ENCODE results near the gene FLT1. TPM values are rescaled to one million over a fixed set of nuclear protein-coding genes. Genes with fewer than 3 reads are reported as not detected.

Gene FLT1
- total RNA-seq, 1 experiment from 2014 or later = not detected

DNA sequence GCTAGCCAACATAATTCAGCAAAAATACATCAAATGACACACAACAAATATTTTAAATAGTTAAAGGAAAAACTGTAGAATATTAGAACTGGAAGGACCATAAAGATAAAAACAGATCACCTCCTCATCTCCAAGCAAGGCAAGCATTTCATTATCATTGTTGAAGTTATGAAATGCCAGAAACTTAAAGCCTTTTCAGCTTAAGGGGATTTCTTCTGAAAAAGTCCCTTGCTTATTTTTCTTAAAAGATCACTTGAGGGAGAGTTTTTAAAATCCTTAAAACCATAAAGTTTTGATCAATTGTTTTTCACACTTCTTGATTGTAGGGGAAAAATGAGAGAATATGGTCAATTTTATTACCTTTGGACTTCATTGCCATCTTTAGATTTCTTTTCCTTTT is 37.4 kb downstream of the FLT1 start:
- no peaks in the 10 kb centered on the region for H3K4me1 ChIP-seq (replicated peaks; ENCODE audit: insufficient read depth)
- POLR2A ChIA-PET (ENCODE audit: unreplicated experiment) = no interaction called here
- CTCF ChIA-PET = no interaction called here
- no peaks in the 10 kb centered on the region for H3K79me2 ChIP-seq (ENCODE audit: low read depth)
- peaks cover 55% of the 10 kb centered on the region for H3K27me3 ChIP-seq (ENCODE audit: insufficient read depth, low read depth)
- no peak overlapping the region for H3K4me3 ChIP-seq
- no peak overlapping the region for H2AFZ ChIP-seq
- DNase-seq = no peak
- H3K9me2 ChIP-seq (ENCODE audit: insufficient read depth) = no peaks in the 10 kb centered on the region
- H3K4me2 ChIP-seq = no peak overlapping the region
- BruUV-seq (replicated peaks) = no TSS peak
- H3F3A ChIP-seq (ENCODE audit: insufficient read depth, low read depth) = no peaks in the 10 kb centered on the region
- TF ChIP-seq EZH2 (IDR thresholded peaks at IDR 0.05; ENCODE audit: low read depth) = no peak
- no peak for TF ChIP-seq CTCF (conservative IDR thresholded peaks at IDR 0.05)
- no peaks in the 10 kb centered on the region for H4K20me1 ChIP-seq (ENCODE audit: insufficient read depth)
- no peak overlapping the region for H3K27ac ChIP-seq
- intact Hi-C loops (cut with micrococcal nuclease; ENCODE audit: unreplicated experiment) = no loop called here
- H3K36me3 ChIP-seq (ENCODE audit: low read depth) = no peaks in the 10 kb centered on the region
- no peaks in the 10 kb centered on the region for H3K9me3 ChIP-seq (ENCODE audit: insufficient read depth, low read depth)

DNA sequence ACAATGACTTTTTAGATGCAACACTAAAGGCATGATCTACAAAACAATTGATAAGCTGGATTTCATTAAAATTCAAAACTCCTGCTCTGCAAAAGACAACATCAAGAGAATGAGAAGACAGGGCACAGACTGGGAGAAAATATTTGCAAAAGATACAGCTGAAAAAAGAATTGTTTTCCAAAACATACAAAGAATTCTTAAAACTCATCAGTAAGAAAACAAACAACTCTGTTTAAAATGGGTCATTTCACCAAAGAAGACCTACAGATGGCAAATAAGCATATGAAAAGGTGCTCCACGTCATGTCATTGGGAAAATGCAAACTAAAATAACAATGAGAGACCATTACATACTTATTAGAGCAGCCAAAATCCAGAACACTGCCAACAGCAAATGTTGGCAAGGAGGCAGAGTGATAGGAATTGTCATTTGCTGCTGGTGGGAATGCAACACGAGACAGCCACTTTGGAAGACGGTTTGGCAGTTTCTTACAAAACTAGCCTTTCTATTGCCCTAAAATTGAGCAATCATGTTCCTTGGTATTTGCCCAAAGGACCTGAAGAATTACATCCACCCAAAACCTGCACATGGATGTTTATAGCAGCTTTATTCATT is 39.2 kb downstream of the FLT1 start:
- H3K4me3 ChIP-seq = no peak overlapping the region
- no peaks in the 10 kb centered on the region for H3F3A ChIP-seq (ENCODE audit: insufficient read depth, low read depth)
- H3K36me3 ChIP-seq (ENCODE audit: low read depth) = no peaks in the 10 kb centered on the region
- DNase-seq = no peak
- TF ChIP-seq EZH2 (IDR thresholded peaks at IDR 0.05; ENCODE audit: low read depth) (no peak), CTCF (conservative IDR thresholded peaks at IDR 0.05) (no peak)
- no peak overlapping the region for H3K27ac ChIP-seq
- no peaks in the 10 kb centered on the region for H3K9me2 ChIP-seq (ENCODE audit: insufficient read depth)
- H3K4me2 ChIP-seq = no peak overlapping the region
- H3K79me2 ChIP-seq (ENCODE audit: low read depth) = no peaks in the 10 kb centered on the region
- no peak overlapping the region for H2AFZ ChIP-seq
- H4K20me1 ChIP-seq (ENCODE audit: insufficient read depth) = no peaks in the 10 kb centered on the region
- ChIA-PET POLR2A (ENCODE audit: unreplicated experiment) (no interaction called here), CTCF (interaction anchor here (0.6 kb wide), 1 partner anchor 807 kb away, joined by 3 read pairs; no protein-coding TSS in a partner anchor)
- no TSS peak for BruUV-seq (replicated peaks)
- intact Hi-C loops (cut with micrococcal nuclease; ENCODE audit: unreplicated experiment) = no loop called here
- no peaks in the 10 kb centered on the region for H3K9me3 ChIP-seq (ENCODE audit: insufficient read depth, low read depth)
- peaks cover 54% of the 10 kb centered on the region for H3K27me3 ChIP-seq (ENCODE audit: insufficient read depth, low read depth)
- H3K4me1 ChIP-seq (replicated peaks; ENCODE audit: insufficient read depth) = no peaks in the 10 kb centered on the region

DNA sequence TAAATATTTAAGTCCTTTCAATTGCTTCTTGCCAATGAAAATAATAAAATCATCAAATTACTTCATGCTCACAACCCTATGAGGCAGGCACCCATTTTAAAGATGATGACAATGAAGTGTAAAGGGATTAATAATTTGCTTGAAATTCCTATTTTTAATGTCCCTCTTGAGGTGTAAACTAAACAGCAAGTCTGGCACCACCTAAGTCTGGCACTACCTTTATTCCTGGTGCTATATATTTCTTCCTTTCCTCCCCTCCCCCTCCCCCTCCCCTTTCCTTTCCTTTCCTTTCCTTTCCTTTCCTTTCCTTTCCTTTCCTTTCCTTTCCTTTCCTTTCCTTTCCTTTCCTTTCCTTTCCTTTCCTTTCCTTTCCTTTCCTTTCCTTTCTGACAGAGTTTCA is 42.2 kb downstream of the FLT1 start:
- intact Hi-C loops (cut with micrococcal nuclease; ENCODE audit: unreplicated experiment) = no loop called here
- BruUV-seq (replicated peaks) = no TSS peak
- H3K9me3 ChIP-seq (ENCODE audit: insufficient read depth, low read depth) = no peaks in the 10 kb centered on the region

More for the DNA sequence above, 42.2 kb downstream of the FLT1 start:
- no peaks in the 10 kb centered on the region for H3F3A ChIP-seq (ENCODE audit: insufficient read depth, low read depth)
- H3K27me3 ChIP-seq (ENCODE audit: insufficient read depth, low read depth) = peaks cover 48% of the 10 kb centered on the region
- no peak overlapping the region for H3K4me2 ChIP-seq
- H3K36me3 ChIP-seq (ENCODE audit: low read depth) = no peaks in the 10 kb centered on the region
- no peak for TF ChIP-seq EZH2 (IDR thresholded peaks at IDR 0.05; ENCODE audit: low read depth)
- no peak for TF ChIP-seq CTCF (conservative IDR thresholded peaks at IDR 0.05)
- H3K4me1 ChIP-seq (replicated peaks; ENCODE audit: insufficient read depth) = no peaks in the 10 kb centered on the region
- no peak overlapping the region for H3K4me3 ChIP-seq
- H3K79me2 ChIP-seq (ENCODE audit: low read depth) = no peaks in the 10 kb centered on the region
- ChIA-PET CTCF (no interaction called here), POLR2A (ENCODE audit: unreplicated experiment) (no interaction called here)
- H3K9me2 ChIP-seq (ENCODE audit: insufficient read depth) = no peaks in the 10 kb centered on the region
- H3K27ac ChIP-seq = no peak overlapping the region
- no peak overlapping the region for H2AFZ ChIP-seq
- DNase-seq = no peak
- H4K20me1 ChIP-seq (ENCODE audit: insufficient read depth) = no peaks in the 10 kb centered on the region
